K562 (cell line): ENCODE measurements around the gene HADHA. TPM values are rescaled to one million over a fixed set of nuclear protein-coding genes. Genes with fewer than 3 reads are reported as not detected.

Experiments
- ATAC-seq: fragments of 200-7000 bp; cut with Tn5 transposase; 3 replicates; pipeline ENCODE4 v1.9.1; 2020; ENCODE audit warnings: moderate library complexity
- BruUV-seq: library from RNA; stranded (reverse); fragments of 400-500 nt; replicated peaks from 2 replicates; lab custom pipeline; 2021; lab: Mats Ljungman, UMichigan
- CTCF ChIA-PET: fragments of 300-600 bp; formaldehyde crosslinking; extraction: SDS; loops from one replicate; lab custom pipeline; 2021; ENCODE audit warnings: low intra/inter-chr PET ratio; lab: Yijun Ruan, JAX
- POLR2A ChIA-PET: fragments of 300-600, 350-650 bp; sonication (Branson Sonifier 250); formaldehyde crosslinking; extraction: SDS; loops from one replicate; lab custom pipeline; 2021; ENCODE audit warnings: antibody characterized with exemption, inconsistent platforms; lab: Yijun Ruan, JAX
- DNase-seq, 4 experiments: peaks; one replicate each; pipeline versions ENCODE4 v3.0.0 to v3.0.0-alpha.2; 2011 to 2018; ENCODE audit warnings: low spot score in 3 of 4, mixed read lengths in 3 of 4; ENCODE audit errors: extremely low read depth in 1 of 4
- FAIRE-seq: peaks from 2 replicates; lab custom pipeline; 2011; peaks lifted over from hg19 to GRCh38; lab: Jason Lieb, UNC
- H2AFZ ChIP-seq: 2 replicates; pipeline ENCODE4 v1.6.0; 2011; ENCODE audit warnings: low read depth, low read length, control low read depth, inconsistent platforms
- H3K27ac ChIP-seq: fragments of 200-600 bp; 3 replicates; pipeline ENCODE4 v1.8.0; 2011; ENCODE audit warnings: low read depth, mild to moderate bottlenecking, control low read depth, inconsistent platforms, low read length, moderate library complexity, mixed read lengths; ENCODE audit errors: extremely low read depth
- H3K27me3 ChIP-seq, 2 experiments: fragments of 300-600 bp in 1 of 2; 2 replicates in 1 of 2; 3 replicates in 1 of 2; pipeline versions ENCODE4 v1.6.0 to v1.8.0; 2011; ENCODE audit warnings: inconsistent platforms in 2 of 2, low read length in 2 of 2, mild to moderate bottlenecking in 1 of 2, mixed read lengths in 1 of 2, moderate library complexity in 1 of 2; ENCODE audit not compliant: control insufficient read depth in 2 of 2, insufficient read depth in 2 of 2
- H3K36me3 ChIP-seq: fragments of 300-600 bp; 3 replicates; pipeline ENCODE4 v1.8.0; 2011; ENCODE audit warnings: mild to moderate bottlenecking, low read length, inconsistent platforms; ENCODE audit not compliant: control insufficient read depth, insufficient read depth
- H3K4me1 ChIP-seq, 2 experiments: fragments of 200-600 bp in 1 of 2; replicated peaks in 1 of 2; 2 replicates in 1 of 2; 3 replicates in 1 of 2; pipeline versions ENCODE4 v1.5.1 to v1.8.0; 2011; ENCODE audit warnings: inconsistent platforms in 2 of 2, low read length in 2 of 2, mild to moderate bottlenecking in 1 of 2, mixed read lengths in 1 of 2, moderate library complexity in 1 of 2; ENCODE audit not compliant: control insufficient read depth in 2 of 2, insufficient read depth in 2 of 2
- H3K4me2 ChIP-seq: 2 replicates; pipeline ENCODE4 v1.6.1; 2011; ENCODE audit warnings: low read length, control low read depth, inconsistent platforms, mixed read lengths; ENCODE audit not compliant: insufficient read depth
- H3K4me3 ChIP-seq: fragments of 200-600 bp; sonication (generic), shearing (Covaris generic); 2 replicates; pipeline ENCODE4 v1.5.1; 2016; ENCODE audit warnings: control low read depth, inconsistent platforms
- H3K79me2 ChIP-seq: fragments of 200-600 bp; 3 replicates; pipeline ENCODE4 v1.8.0; 2011; ENCODE audit warnings: low read length, inconsistent platforms; ENCODE audit not compliant: control insufficient read depth, insufficient read depth
- H3K9ac ChIP-seq, 2 experiments: 2 replicates each; pipeline versions ENCODE4 v1.6.0 to v1.6.1; 2011; ENCODE audit warnings: low read depth in 2 of 2, low read length in 2 of 2, control low read depth in 1 of 2, inconsistent platforms in 1 of 2, mild to moderate bottlenecking in 1 of 2, mixed read lengths in 1 of 2; ENCODE audit not compliant: insufficient read depth in 1 of 2
- H3K9me1 ChIP-seq: one replicate; pipeline ENCODE4 v1.6.0; 2011; ENCODE audit warnings: inconsistent platforms, mild to moderate bottlenecking, low read length, moderate library complexity; ENCODE audit not compliant: control insufficient read depth, insufficient read depth
- H3K9me3 ChIP-seq: replicated peaks from 2 replicates; pipeline ENCODE4 v1.5.1; 2011; ENCODE audit warnings: low read depth, low read length, inconsistent platforms; ENCODE audit not compliant: control insufficient read depth, insufficient read depth
- H4K20me1 ChIP-seq: replicated peaks from 2 replicates; pipeline ENCODE4 v1.6.1; 2011; ENCODE audit warnings: low read length, inconsistent platforms, mixed read lengths; ENCODE audit not compliant: control insufficient read depth, insufficient read depth
- MYNN ChIP-seq, 2 experiments: sonication (generic); formaldehyde crosslinking in 1 of 2; IDR thresholded peaks; 2 replicates each; pipeline versions ENCODE4 v1.5.0 to v1.6.1; 2016 to 2020; ENCODE audit warnings: antibody characterized with exemption in 1 of 2, missing genetic modification reagents in 1 of 2
- POLR2B ChIP-seq: fragments of 450-650 bp; IDR thresholded peaks from 2 replicates; pipeline ENCODE4 v1.6.1; 2018; ENCODE audit warnings: low read depth; ENCODE audit not compliant: partially characterized antibody
- POLR2G ChIP-seq: fragments of 200-400 bp; formaldehyde crosslinking; IDR thresholded peaks from 2 replicates; pipeline ENCODE4 v1.6.1; 2017; ENCODE audit warnings: low read depth, mild to moderate bottlenecking, antibody characterized with exemption, low read length, moderate library complexity
- WGBS: fragments of 100-300 bp; shearing (Covaris generic); methylation state at CpG from one replicate; pipeline ENCODE4 v1.1.6; 2016; ENCODE audit warnings: low coverage, mixed read lengths; ENCODE audit not compliant: insufficient coverage; ENCODE audit errors: missing lambda C conversion rate; 5-methylcytosine and 5-hydroxymethylcytosine counted together
- in situ Hi-C: fragments of 300-500 bp; cut with MboI; formaldehyde crosslinking; loops from 4 replicates; pipeline ENCODE4 v1.15.0; 2018; ENCODE audit warnings: inconsistent platforms, mixed read lengths
- intact Hi-C: fragments of 100-400 bp; cut with micrococcal nuclease; formaldehyde crosslinking; loops from 2 replicates; pipeline ENCODE4 v1.14.2; 2022
- polyA plus RNA-seq, 8 experiments: library from polyadenylated mRNA; depleted of rRNA in 4 of 8; stranded (reverse) in 5 of 8; unstranded in 3 of 8; fragments of >200 nt; fragmentation: Nextera tagmentation in 2 of 8; fragmentation: Illumina TruSeq in 1 of 8; extraction: Ambion mirVana in 2 of 8; extraction: Trizol in 1 of 8; gene quantifications; 2 replicates each; pipeline versions ENCODE4 v1.2.1 to v1.2.3, GENCODE V29; 2011 to 2014; ENCODE audit warnings: inconsistent platforms in 1 of 8, missing spikeins in 1 of 8
- total RNA-seq, 7 experiments: library from RNA; depleted of rRNA in 6 of 7; stranded (reverse); fragments of >200 nt in 6 of 7; fragmentation: Illumina TruSeq in 2 of 7; extraction: Trizol in 2 of 7; gene quantifications; 2 replicates each; pipeline versions ENCODE4 v1.2.1 to v1.2.3, GENCODE V29; 2011 to 2021; ENCODE audit warnings: low replicate concordance in 1 of 7
- TF ChIP-seq, protein P1 (sequence below): fragments of 200-800 bp; sonication (Bioruptor generic); IDR thresholded peaks from 2 replicates; pipeline ENCODE4 v1.6.1; 2017; ENCODE audit warnings: missing genetic modification characterization, missing compliant biosample characterization

Gene HADHA
- total and polyA plus RNA-seq, 9 of the 15 experiments (the other 6 are each of a cell fraction or from before 2014, with no cell fraction given): 145 to 326 (median 202) TPM

GRCh38 chr2:26189751-26190150, 54.7 kb downstream of the HADHA start:
- H3K36me3 ChIP-seq: peaks cover 65% of the 10 kb centered on the region; the same call in 2 of the 3 replicates
- CTCF ChIA-PET: no interaction called here

More at GRCh38 chr2:26189751-26190150, 54.7 kb downstream of the HADHA start:
- Histone ChIP-seq H3K4me3 (no peak overlapping the region), H2AFZ (no peak overlapping the region), H3K27ac (no peak overlapping the region), H3K27me3 (no peaks in the 10 kb centered on the region), H3K9me1 (peaks cover 7% of the 10 kb centered on the region), H3K9me3 (no peaks in the 10 kb centered on the region), H3K4me1 (peaks cover 23 to 26% of the 10 kb centered on the region in 2 experiments; a peak in 4 of 5 replicates), H3K9ac (no peak overlapping the region), H3K79me2 (peaks cover 9% of the 10 kb centered on the region; the same call in 2 of the 3 replicates), H4K20me1 (peaks cover 5% of the 10 kb centered on the region; the same call in 1 of the 2 replicates), H3K4me2 (no peak overlapping the region)
- intact Hi-C loops: no loop called here
- ATAC-seq (no peak), FAIRE-seq (no peak), DNase-seq (no peak)
- in situ Hi-C loops: no loop called here
- POLR2A ChIA-PET: interaction anchor here (0.6 to 1.3 kb wide), 5 partner anchors 8 to 241 kb away, joined by 3 to 5 read pairs (median 3); partner anchors contain the start of gene HADHA
- BruUV-seq: no TSS peak
- WGBS: 80% methylated on average over 4 of the region's 4 CpGs
- TF ChIP-seq MYNN (IDR thresholded peaks at IDR 0.05) (peak; percentile 36; the same call in 1 of the 2 replicates), MYNN (CRISPR knock-in tag; IDR thresholded peaks at IDR 0.05) (no peak), POLR2B (peak; percentile 7), POLR2G (0 out of 2 replicates have a peak, but pooled peaks have one; percentile 0)
- TF ChIP-seq, protein P1, sequence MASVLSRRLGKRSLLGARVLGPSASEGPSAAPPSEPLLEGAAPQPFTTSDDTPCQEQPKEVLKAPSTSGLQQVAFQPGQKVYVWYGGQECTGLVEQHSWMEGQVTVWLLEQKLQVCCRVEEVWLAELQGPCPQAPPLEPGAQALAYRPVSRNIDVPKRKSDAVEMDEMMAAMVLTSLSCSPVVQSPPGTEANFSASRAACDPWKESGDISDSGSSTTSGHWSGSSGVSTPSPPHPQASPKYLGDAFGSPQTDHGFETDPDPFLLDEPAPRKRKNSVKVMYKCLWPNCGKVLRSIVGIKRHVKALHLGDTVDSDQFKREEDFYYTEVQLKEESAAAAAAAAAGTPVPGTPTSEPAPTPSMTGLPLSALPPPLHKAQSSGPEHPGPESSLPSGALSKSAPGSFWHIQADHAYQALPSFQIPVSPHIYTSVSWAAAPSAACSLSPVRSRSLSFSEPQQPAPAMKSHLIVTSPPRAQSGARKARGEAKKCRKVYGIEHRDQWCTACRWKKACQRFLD (CRISPR knock-in tag): no peak
